Measurements from ENCODE around the gene TCF4.

DNA sequence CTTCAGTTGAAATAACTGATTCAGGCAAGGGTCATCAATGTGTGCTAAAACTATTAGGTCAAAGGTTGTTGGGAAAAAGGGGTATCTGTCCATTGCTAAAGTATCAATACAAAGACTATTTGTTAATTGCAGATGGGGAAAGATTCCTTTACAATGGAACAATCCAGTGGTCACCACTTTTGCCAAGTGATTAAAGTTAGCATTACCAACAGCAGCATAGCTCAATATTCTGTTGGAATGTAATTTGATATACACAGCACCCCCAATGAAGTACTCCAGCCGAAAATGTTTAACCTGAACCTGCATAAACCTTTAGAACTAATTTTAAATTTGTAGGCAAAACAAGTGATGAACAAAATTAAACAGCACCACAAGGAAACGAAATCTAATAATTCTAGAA, 191.0 kb downstream of the TCF4 start:
- TF ChIP-seq, protein P1, sequence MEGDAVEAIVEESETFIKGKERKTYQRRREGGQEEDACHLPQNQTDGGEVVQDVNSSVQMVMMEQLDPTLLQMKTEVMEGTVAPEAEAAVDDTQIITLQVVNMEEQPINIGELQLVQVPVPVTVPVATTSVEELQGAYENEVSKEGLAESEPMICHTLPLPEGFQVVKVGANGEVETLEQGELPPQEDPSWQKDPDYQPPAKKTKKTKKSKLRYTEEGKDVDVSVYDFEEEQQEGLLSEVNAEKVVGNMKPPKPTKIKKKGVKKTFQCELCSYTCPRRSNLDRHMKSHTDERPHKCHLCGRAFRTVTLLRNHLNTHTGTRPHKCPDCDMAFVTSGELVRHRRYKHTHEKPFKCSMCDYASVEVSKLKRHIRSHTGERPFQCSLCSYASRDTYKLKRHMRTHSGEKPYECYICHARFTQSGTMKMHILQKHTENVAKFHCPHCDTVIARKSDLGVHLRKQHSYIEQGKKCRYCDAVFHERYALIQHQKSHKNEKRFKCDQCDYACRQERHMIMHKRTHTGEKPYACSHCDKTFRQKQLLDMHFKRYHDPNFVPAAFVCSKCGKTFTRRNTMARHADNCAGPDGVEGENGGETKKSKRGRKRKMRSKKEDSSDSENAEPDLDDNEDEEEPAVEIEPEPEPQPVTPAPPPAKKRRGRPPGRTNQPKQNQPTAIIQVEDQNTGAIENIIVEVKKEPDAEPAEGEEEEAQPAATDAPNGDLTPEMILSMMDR (conservative IDR thresholded peaks at IDR 0.05; ENCODE audit: low read length): no peak
- TF ChIP-seq EZH2phosphoT487 (IDR thresholded peaks at IDR 0.05; ENCODE audit: borderline replicate concordance): no peak

Measured in Loucy (cell line).